GM12874 (cell line): ENCODE measurements around the gene RNF157.

Experiments
- CTCF ChIP-seq: IDR thresholded peaks from 2 replicates; pipeline ENCODE4 v1.5.1; 2011; ENCODE audit warnings: low read depth, mild to moderate bottlenecking, control low read depth, low read length, moderate library complexity; ENCODE audit not compliant: insufficient read depth

The RNF157 gene

DNA sequence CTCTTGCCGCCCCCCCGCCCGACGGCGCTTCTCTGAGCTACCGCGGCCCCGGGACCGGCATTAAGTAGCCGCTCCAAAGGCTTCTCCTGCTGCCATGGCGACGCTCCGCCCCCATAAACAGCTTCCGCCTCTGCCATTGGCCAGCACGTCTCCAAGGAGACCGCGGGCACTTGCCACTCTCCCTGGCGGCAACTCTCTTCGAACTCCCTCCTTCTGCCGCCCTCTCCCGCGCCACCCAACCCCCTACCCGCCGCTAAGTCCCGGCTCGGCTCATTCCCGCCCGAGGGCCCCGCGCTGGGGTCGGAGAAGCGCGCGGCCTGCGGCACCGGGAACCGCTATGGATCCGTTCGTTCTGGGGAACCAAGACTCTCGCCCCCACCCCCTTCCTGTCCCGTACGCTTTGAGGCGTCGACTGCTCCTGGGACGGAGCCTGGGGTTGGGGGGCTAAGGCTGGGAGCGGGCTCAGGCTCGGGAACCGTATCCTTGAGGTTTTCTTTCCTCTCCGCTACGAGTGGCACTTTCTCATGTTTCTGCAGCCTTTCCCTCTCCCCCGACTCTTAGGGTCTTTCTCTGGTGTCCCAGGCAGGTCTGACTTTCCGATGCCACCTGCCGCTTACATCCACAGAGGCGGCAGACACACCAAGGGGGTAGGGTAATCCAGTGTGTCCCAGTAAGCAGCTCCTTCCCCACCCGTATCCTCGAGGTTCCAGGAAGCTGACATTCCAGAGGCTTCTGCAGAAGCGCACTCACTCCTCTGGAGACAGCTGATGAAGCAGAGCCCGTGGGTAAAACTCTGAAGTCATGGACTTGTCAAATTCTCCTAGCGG lies 98.9 kb downstream of the RNF157 start, which contains the start of gene FOXJ1:
FOXJ1 (minus strand) TSS at position 34 of the 827 bp plus-strand sequence. CDS start 850 bp downstream, outside the sequence.
- TF ChIP-seq CTCF = no peak

DNA sequence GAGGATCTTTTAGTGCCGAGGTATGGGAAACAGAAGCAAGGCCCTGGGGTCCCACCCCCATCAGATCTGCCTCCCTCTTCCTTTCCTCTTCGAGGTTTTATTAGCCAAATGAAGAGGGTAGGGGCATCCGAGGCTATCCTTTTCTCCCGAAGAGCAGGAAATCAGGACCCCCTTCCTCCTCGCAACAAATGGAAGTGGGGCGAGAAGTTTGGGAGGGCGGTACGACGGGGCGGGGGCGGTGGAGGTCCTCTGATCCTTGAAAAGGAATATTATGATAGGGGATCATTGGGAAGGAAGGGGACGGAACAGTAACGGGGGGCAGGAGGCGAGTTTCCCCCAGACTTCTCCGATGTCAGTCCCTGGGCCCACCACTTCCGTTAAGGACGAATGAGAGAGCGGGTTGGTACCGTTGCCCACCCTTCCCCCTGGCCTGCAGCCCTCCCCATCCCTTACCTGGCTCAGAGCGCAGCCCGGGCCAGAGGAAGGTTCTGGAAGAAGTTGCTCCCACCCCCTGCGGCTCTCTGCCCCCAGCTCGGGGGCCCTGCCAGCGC lies 99.6 kb downstream of the RNF157 start:
- TF ChIP-seq CTCF = no peak

GRCh38 chr17:76139801-76140660 lies 100.3 kb downstream of the RNF157 start:
- peak; percentile 40 for TF ChIP-seq CTCF

DNA sequence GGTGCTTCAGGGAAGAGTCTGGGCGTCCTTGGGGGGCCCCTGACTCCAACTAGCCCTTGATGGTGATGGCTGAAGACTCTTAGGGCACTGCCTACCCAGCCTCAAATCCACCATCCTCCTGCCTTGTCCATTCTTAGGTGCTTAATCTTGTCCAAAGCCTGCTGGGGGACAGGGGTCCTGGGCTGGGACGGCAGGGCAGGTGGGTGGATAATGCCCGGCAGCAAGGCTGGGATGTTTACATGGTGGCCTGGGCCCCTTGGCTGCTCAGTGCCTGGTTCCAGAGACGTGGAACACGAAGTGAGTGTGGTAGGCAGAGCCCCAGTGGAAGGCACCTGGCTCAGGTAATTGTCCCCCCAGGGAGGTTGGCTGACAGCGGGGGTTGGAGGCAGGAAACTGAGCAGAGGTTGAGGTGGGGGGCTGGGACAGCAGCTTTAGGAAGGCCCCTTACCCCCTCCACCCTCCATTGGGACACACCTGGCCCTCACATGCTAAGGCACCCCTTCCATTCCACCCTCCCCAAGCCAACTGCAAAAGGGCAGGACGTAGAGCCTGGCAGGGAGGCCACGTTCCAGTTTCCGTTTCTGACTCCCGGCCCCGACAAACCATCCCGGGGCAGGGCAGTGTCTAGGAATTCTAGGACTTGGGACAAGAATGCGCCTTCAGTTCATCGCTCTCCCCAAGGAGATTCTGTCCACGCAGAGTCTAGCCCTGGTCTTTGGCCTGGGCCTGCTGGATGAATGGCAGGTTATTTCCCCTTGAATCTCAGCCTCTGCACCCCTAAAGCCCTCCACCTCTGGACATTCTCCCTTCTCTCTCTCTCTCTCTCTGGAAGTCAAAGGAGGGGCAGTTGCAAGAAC lies 101.2 kb downstream of the RNF157 start:
- TF ChIP-seq CTCF = no peak

DNA sequence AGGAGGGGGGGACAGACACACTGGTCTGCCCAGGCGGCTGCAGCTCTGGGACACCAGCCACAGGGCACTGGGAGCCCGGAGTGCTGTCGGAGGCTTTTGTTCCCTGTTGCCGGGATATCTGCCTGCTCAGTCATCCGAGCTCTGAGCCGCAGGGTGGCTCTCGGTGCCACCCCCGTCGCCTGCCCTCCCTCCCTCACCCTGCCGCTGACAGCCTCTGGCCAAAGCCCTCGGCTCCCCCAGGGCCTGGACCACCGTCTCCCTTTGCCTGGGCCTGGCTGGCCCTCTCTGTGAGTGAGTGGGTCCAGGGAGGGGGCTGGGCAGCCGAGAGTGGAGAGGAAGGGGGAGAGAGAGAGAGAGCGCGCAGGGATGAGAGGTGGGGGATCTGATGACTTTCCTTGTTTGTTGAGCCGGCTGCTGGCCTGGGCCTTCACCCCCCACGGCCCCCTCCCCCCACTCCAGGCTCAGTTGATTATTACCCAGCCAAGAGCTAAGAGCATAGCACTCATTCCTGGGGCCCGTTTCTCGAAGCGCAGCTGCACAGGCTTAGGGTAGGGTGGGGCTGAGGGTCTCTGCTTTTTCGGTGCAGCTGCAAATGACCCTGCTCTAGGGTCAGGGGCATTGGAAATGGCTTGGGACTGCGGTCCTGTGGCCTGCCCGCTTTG lies 101.9 kb downstream of the RNF157 start:
- no peak for TF ChIP-seq CTCF

- TF ChIP-seq CTCF = no peak
These were observed 102.7 kb downstream of the RNF157 start for GRCh38 chr17:76137351-76138233.
